B cell (primary cell): ENCODE measurements around the gene RAP1GAP. TPM values are rescaled to one million over a fixed set of nuclear protein-coding genes. Genes with fewer than 3 reads are reported as not detected.

Experiments
- ATAC-seq: fragments of 200-7000 bp; cut with Tn5 transposase; one replicate; pipeline ENCODE4 v1.10.0; 2021; ENCODE audit warnings: low read depth, mild to moderate bottlenecking, moderate number of reproducible peaks, moderate library complexity
- CTCF ChIA-PET: fragments of 350-600 bp; sonication (Branson Sonifier 250); formaldehyde crosslinking; loops from one replicate; lab custom pipeline; 2021; ENCODE audit warnings: antibody characterized with exemption, inconsistent platforms; lab: Charles Lee
- POLR2A ChIA-PET: fragments of 350-600 bp; sonication (Branson Sonifier 250); formaldehyde crosslinking; loops from one replicate; lab custom pipeline; 2021; ENCODE audit warnings: antibody characterized with exemption; lab: Charles Lee
- DNase-seq: peaks from one replicate; pipeline ENCODE4 v3.0.0; 2013
- H2AFZ ChIP-seq: 2 replicates; pipeline ENCODE4 v1.6.1; 2012; ENCODE audit warnings: mild to moderate bottlenecking, low read depth, low read length; ENCODE audit not compliant: insufficient read depth, poor library complexity, severe bottlenecking
- H3K27ac ChIP-seq, 2 donors: 1 replicate in 1 of 2; 2 replicates in 1 of 2; pipeline ENCODE4 v1.5.1; 2012 to 2013; ENCODE audit warnings: low read length in 2 of 2, mild to moderate bottlenecking in 2 of 2, moderate library complexity in 1 of 2
- H3K27me3 ChIP-seq, 4 experiments: fragments of 200-600 bp in 1 of 4; sonication (generic) in 1 of 4; replicated peaks in 1 of 4; 1 replicate in 2 of 4; 2 replicates in 2 of 4; pipeline versions ENCODE4 v1.6.1 to v1.7.0; 2013 to 2016; ENCODE audit warnings: low read length in 3 of 4, mild to moderate bottlenecking in 2 of 4, mixed read lengths in 1 of 4, moderate library complexity in 1 of 4; ENCODE audit not compliant: insufficient read depth in 4 of 4, control insufficient read depth in 3 of 4; ENCODE audit errors: control extremely low read depth in 1 of 4
- H3K36me3 ChIP-seq, 2 experiments: replicated peaks in 1 of 2; 1 replicate in 1 of 2; 2 replicates in 1 of 2; pipeline versions ENCODE4 v1.6.1 to v1.7.1; 2013; ENCODE audit warnings: low read length in 1 of 2; ENCODE audit not compliant: insufficient read depth in 2 of 2, control insufficient read depth in 1 of 2; ENCODE audit errors: control extremely low read depth in 1 of 2, extremely low read depth in 1 of 2
- H3K4me1 ChIP-seq, 2 donors: fragments of 200-600 bp in 1 of 2; sonication (generic) in 1 of 2; 1 replicate in 1 of 2; 2 replicates in 1 of 2; pipeline versions ENCODE4 v1.5.1 to v1.6.1; 2013 to 2017; ENCODE audit warnings: low read length in 2 of 2; ENCODE audit not compliant: control insufficient read depth in 2 of 2, insufficient read depth in 2 of 2
- H3K4me2 ChIP-seq: replicated peaks from 2 replicates; pipeline ENCODE3; 2012; ENCODE audit warnings: mild to moderate bottlenecking, low read depth, low read length; ENCODE audit not compliant: poor library complexity, severe bottlenecking
- H3K4me3 ChIP-seq, 5 experiments: fragments of 200-600 bp in 1 of 5; sonication (generic) in 1 of 5; 1 replicate in 3 of 5; 2 replicates in 2 of 5; pipeline versions ENCODE4 v1.5.1 to v1.7.0; 2011 to 2016; ENCODE audit warnings: low read length in 4 of 5, mild to moderate bottlenecking in 4 of 5, low read depth in 2 of 5, control low read depth in 1 of 5, moderate library complexity in 1 of 5; ENCODE audit not compliant: insufficient read depth in 1 of 5; ENCODE audit errors: control extremely low read depth in 1 of 5, extremely low read depth in 1 of 5
- H3K79me2 ChIP-seq: fragments of 200-600 bp; sonication (generic); one replicate; pipeline ENCODE4 v1.6.0; 2016; ENCODE audit warnings: low read length; ENCODE audit not compliant: control insufficient read depth, insufficient read depth
- H3K9ac ChIP-seq: fragments of 200-600 bp; sonication (generic); 2 replicates; pipeline ENCODE4 v1.6.1; 2017; ENCODE audit warnings: mild to moderate bottlenecking, low read length, moderate library complexity
- H3K9me3 ChIP-seq, 3 donors: one replicate each; pipeline versions ENCODE4 v1.6.1 to v1.7.1; 2013; ENCODE audit warnings: low read length in 2 of 3; ENCODE audit not compliant: control insufficient read depth in 2 of 3, insufficient read depth in 1 of 3; ENCODE audit errors: control extremely low read depth in 1 of 3
- H4K20me1 ChIP-seq: 2 replicates; pipeline ENCODE4 v1.6.0; 2012; ENCODE audit warnings: mild to moderate bottlenecking, low read length; ENCODE audit not compliant: insufficient read depth, control insufficient read depth, poor library complexity, severe bottlenecking
- H3K27ac Mint-ChIP-seq: one replicate; pipeline ENCODE4 v1.8.0; 2021; ENCODE audit warnings: mixed read lengths
- H3K27me3 Mint-ChIP-seq: one replicate; pipeline ENCODE4 v1.8.0; 2021; ENCODE audit warnings: mixed read lengths
- H3K4me1 Mint-ChIP-seq: one replicate; pipeline ENCODE4 v1.8.0; 2021; ENCODE audit warnings: mixed read lengths
- H3K4me3 Mint-ChIP-seq: one replicate; pipeline ENCODE4 v1.8.0; 2021; ENCODE audit warnings: mixed read lengths
- H3K9me3 Mint-ChIP-seq: one replicate; pipeline ENCODE4 v1.8.0; 2022; ENCODE audit warnings: mixed read lengths; ENCODE audit not compliant: insufficient read depth
- EZH2 ChIP-seq: IDR thresholded peaks from 2 replicates; pipeline ENCODE4 v1.6.1; 2012; ENCODE audit warnings: borderline replicate concordance, low read depth, mild to moderate bottlenecking, moderate library complexity, low read length; ENCODE audit not compliant: insufficient read depth, poor library complexity, severe bottlenecking
- WGBS: methylation state at CpG from one replicate; pipeline ENCODE4 v1.1.5; 2013; ENCODE audit warnings: missing lambda C conversion rate; ENCODE audit not compliant: insufficient coverage; 5-methylcytosine and 5-hydroxymethylcytosine counted together
- intact Hi-C: fragments of 100-400 bp; cut with micrococcal nuclease; formaldehyde crosslinking; loops from one replicate; pipeline ENCODE4 v1.10.0; 2022
- polyA plus RNA-seq: library from polyadenylated mRNA; depleted of rRNA; stranded (reverse); fragments of >200 nt; gene quantifications from 2 replicates; pipeline ENCODE4 v1.2.3, GENCODE V29; 2012
- total RNA-seq, 2 donors: library from RNA; stranded (reverse); fragments of 120-200 nt in 1 of 2; gene quantifications; 1 replicate in 1 of 2; 2 replicates in 1 of 2; pipeline versions ENCODE4 v1.2.3 to v1.2.4, GENCODE V29; 2013 to 2022
- TF ChIP-seq, protein P1 (sequence below): fragments of 200-600 bp; IDR thresholded peaks from one replicate; pipeline ENCODE4 v1.8.0; 2022; ENCODE audit warnings: antibody characterized with exemption, mild to moderate bottlenecking

The RAP1GAP gene
- total and polyA plus RNA-seq, 2 donors (not counting 1 experiment from before 2014, with no cell fraction given) = 0.07 to 0.09 TPM

DNA sequence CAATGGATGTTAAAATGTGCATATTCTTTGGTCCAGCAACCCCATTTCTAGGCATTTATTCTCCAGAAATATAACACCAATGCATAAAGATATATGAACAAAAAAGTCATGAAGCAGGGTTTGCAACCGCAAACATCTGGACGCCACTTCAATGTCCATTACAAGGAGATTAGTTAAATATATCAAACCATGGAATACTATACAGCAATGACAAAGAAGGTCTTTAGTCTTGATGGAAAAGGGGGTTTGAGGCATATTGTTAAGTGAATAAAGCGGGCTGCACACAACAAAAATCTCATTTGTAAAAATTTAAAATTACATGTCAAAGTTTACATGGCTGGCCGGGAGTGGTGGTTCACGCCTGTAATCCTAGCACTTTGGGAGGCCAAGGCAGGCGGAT, 31.6 kb downstream of the RAP1GAP start:
- ATAC-seq (no peak), DNase-seq (no peak)
- Mint-ChIP-seq H3K4me3 (no peak overlapping the region), H3K4me1 (no peaks in the 10 kb centered on the region), H3K27me3 (peaks cover 21% of the 10 kb centered on the region), H3K27ac (no peak overlapping the region), H3K9me3 (no peaks in the 10 kb centered on the region)
- POLR2A ChIA-PET = no interaction called here
- H3K4me2 ChIP-seq = no peak overlapping the region
- no peak overlapping the region for H2AFZ ChIP-seq
- H3K4me1 ChIP-seq = no peaks in the 10 kb centered on the region
- WGBS = no CpG with 5 or more reads among the region's 6 CpGs
- H3K9me3 ChIP-seq = no peaks in the 10 kb centered on the region
- intact Hi-C loops = no loop called here
- H3K36me3 ChIP-seq = no peaks in the 10 kb centered on the region
- H3K27me3 ChIP-seq = peaks cover 0 to 13% (median 0%) of the 10 kb centered on the region in 4 experiments
- no peak overlapping the region for H3K4me3 ChIP-seq
- no peak overlapping the region for H3K27ac ChIP-seq
- CTCF ChIA-PET = no interaction called here
- H3K79me2 ChIP-seq = no peaks in the 10 kb centered on the region
- H3K9ac ChIP-seq = no peak overlapping the region
- no peak for TF ChIP-seq EZH2
- TF ChIP-seq, protein P1, sequence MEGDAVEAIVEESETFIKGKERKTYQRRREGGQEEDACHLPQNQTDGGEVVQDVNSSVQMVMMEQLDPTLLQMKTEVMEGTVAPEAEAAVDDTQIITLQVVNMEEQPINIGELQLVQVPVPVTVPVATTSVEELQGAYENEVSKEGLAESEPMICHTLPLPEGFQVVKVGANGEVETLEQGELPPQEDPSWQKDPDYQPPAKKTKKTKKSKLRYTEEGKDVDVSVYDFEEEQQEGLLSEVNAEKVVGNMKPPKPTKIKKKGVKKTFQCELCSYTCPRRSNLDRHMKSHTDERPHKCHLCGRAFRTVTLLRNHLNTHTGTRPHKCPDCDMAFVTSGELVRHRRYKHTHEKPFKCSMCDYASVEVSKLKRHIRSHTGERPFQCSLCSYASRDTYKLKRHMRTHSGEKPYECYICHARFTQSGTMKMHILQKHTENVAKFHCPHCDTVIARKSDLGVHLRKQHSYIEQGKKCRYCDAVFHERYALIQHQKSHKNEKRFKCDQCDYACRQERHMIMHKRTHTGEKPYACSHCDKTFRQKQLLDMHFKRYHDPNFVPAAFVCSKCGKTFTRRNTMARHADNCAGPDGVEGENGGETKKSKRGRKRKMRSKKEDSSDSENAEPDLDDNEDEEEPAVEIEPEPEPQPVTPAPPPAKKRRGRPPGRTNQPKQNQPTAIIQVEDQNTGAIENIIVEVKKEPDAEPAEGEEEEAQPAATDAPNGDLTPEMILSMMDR = no peak
- H4K20me1 ChIP-seq = no peaks in the 10 kb centered on the region

DNA sequence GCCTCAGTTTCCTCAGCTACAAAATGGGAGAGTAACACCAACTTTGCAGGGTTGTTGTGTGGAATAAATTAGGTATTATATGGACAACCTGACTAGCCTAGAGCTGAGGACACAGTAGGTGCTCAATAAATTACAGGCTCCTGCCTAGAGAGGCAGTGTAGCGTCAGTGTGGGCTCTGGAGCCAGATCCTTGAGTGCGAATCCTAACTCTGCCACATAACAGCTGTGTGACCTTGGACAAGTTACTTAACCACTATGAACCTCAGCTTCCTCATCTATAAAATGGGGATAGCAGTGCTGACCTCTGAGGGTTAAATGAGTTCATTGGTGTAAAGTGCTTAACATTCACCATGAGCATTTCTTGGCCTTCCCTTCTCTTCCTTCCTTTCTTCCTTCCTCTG, 33.1 kb downstream of the RAP1GAP start:
- CTCF ChIA-PET = no interaction called here

More for the DNA sequence above, 33.1 kb downstream of the RAP1GAP start:
- no peak overlapping the region for H3K4me3 Mint-ChIP-seq
- Histone ChIP-seq H3K9ac (no peak overlapping the region), H3K4me2 (no peak overlapping the region), H4K20me1 (no peaks in the 10 kb centered on the region), H3K4me3 (no peak overlapping the region), H3K9me3 (no peaks in the 10 kb centered on the region), H3K27me3 (peaks cover 0 to 11% (median 0%) of the 10 kb centered on the region in 4 experiments), H3K27ac (no peak overlapping the region), H3K4me1 (no peaks in the 10 kb centered on the region), H3K36me3 (no peaks in the 10 kb centered on the region), H2AFZ (no peak overlapping the region), H3K79me2 (no peaks in the 10 kb centered on the region)
- DNase-seq (no peak), ATAC-seq (no peak)
- H3K27me3 Mint-ChIP-seq = peaks cover 18% of the 10 kb centered on the region
- TF ChIP-seq EZH2 = no peak
- TF ChIP-seq, protein P1 = no peak
- no peak overlapping the region for H3K27ac Mint-ChIP-seq
- POLR2A ChIA-PET = no interaction called here
- intact Hi-C loops = no loop called here
- H3K4me1 Mint-ChIP-seq = no peaks in the 10 kb centered on the region
- H3K9me3 Mint-ChIP-seq = no peaks in the 10 kb centered on the region
- WGBS = no CpG with 5 or more reads among the region's 2 CpGs
